HFFc6 (cell line): ENCODE measurements around the gene PALLD. TPM values are rescaled to one million over a fixed set of nuclear protein-coding genes. Genes with fewer than 3 reads are reported as not detected.

Experiments
- DNase-seq: peaks from one replicate; pipeline ENCODE4 v3.0.0-alpha.2; 2018
- H3K27ac Mint-ChIP-seq: 2 replicates; pipeline ENCODE4 v1.8.0; 2020; ENCODE audit warnings: mild to moderate bottlenecking, mixed read lengths
- H3K27me3 Mint-ChIP-seq: 2 replicates; pipeline ENCODE4 v1.8.0; 2021; ENCODE audit warnings: mild to moderate bottlenecking, moderate library complexity, mixed read lengths; ENCODE audit not compliant: insufficient read depth
- H3K36me3 Mint-ChIP-seq: 2 replicates; pipeline ENCODE4 v1.8.0; 2021; ENCODE audit warnings: low read depth, mixed read lengths
- H3K4me1 Mint-ChIP-seq: 2 replicates; pipeline ENCODE4 v1.8.0; 2020; ENCODE audit warnings: low read depth, mixed read lengths
- H3K4me3 Mint-ChIP-seq: 2 replicates; pipeline ENCODE4 v1.8.0; 2020; ENCODE audit warnings: mild to moderate bottlenecking, moderate library complexity, mixed read lengths
- H3K9me3 Mint-ChIP-seq: 2 replicates; pipeline ENCODE4 v1.8.0; 2020; ENCODE audit warnings: mild to moderate bottlenecking, mixed read lengths
- CTCF ChIP-seq: fragments of 200-600 bp; sonication (generic); IDR thresholded peaks from 2 replicates; pipeline ENCODE4 v1.5.0; 2021; ENCODE audit warnings: antibody characterized with exemption, mild to moderate bottlenecking
- total RNA-seq, 6 experiments: library from RNA; stranded (reverse); fragmentation: NEBNext Ultra II Directional; extraction: Animal tissue kit (Norgen Biotek cat#: 25700); gene quantifications; 2 replicates in 1 of 6; 3 replicates in 5 of 6; pipeline ENCODE4 v1.2.3, GENCODE V29; 2021

PALLD gene
- total RNA-seq, 6 experiments from 2014 or later: 72.6 to 163 (median 149) TPM

GRCh38 chr4:168866635-168867034 lies 369.8 kb downstream of the PALLD start:
- H3K9me3 Mint-ChIP-seq: peaks cover 16% of the 10 kb centered on the region; the same call in 1 of the 2 replicates
- no peak for DNase-seq
- H3K36me3 Mint-ChIP-seq: peaks cover 40% of the 10 kb centered on the region
- TF ChIP-seq CTCF: no peak
- no peak overlapping the region; the same call in 1 of the 2 replicates for H3K27ac Mint-ChIP-seq
- peaks cover 95% of the 10 kb centered on the region for H3K4me1 Mint-ChIP-seq
- H3K27me3 Mint-ChIP-seq: no peaks in the 10 kb centered on the region
- no peak overlapping the region for H3K4me3 Mint-ChIP-seq

GRCh38 chr4:168867128-168867527 lies 370.3 kb downstream of the PALLD start:
- H3K4me3 Mint-ChIP-seq: no peak overlapping the region
- H3K9me3 Mint-ChIP-seq: peaks cover 16% of the 10 kb centered on the region; the same call in 1 of the 2 replicates
- H3K27me3 Mint-ChIP-seq: no peaks in the 10 kb centered on the region
- H3K36me3 Mint-ChIP-seq: peaks cover 43% of the 10 kb centered on the region
- H3K27ac Mint-ChIP-seq: no peak overlapping the region; the same call in 1 of the 2 replicates
- H3K4me1 Mint-ChIP-seq: peaks cover 100% of the 10 kb centered on the region
- no peak for TF ChIP-seq CTCF
- DNase-seq: no peak

GRCh38 chr4:168868044-168868781 lies 371.4 kb downstream of the PALLD start:
- H3K36me3 Mint-ChIP-seq: peaks cover 38% of the 10 kb centered on the region
- peaks cover 91% of the 10 kb centered on the region for H3K4me1 Mint-ChIP-seq
- peak overlapping the region; percentile 88 for H3K27ac Mint-ChIP-seq
- peak; percentile 55 for DNase-seq
- H3K4me3 Mint-ChIP-seq: peak overlapping the region; percentile 10; the same call in 1 of the 2 replicates
- H3K9me3 Mint-ChIP-seq: peaks cover 7% of the 10 kb centered on the region; the same call in 1 of the 2 replicates
- no peak for TF ChIP-seq CTCF
- H3K27me3 Mint-ChIP-seq: no peaks in the 10 kb centered on the region

GRCh38 chr4:168868802-168869201 lies 371.9 kb downstream of the PALLD start:
- Mint-ChIP-seq H3K4me1 (peaks cover 90% of the 10 kb centered on the region), H3K9me3 (peaks cover under 1% of the 10 kb centered on the region; the same call in 1 of the 2 replicates), H3K4me3 (no peak overlapping the region; the same call in 1 of the 2 replicates), H3K27ac (peak overlapping the region; percentile 88), H3K36me3 (peaks cover 36% of the 10 kb centered on the region), H3K27me3 (no peaks in the 10 kb centered on the region)
- no peak for TF ChIP-seq CTCF
- no peak for DNase-seq

- Mint-ChIP-seq H3K27ac (no peak overlapping the region), H3K9me3 (no peaks in the 10 kb centered on the region), H3K27me3 (no peaks in the 10 kb centered on the region), H3K36me3 (peaks cover 43% of the 10 kb centered on the region), H3K4me3 (no peak overlapping the region), H3K4me1 (peaks cover 89% of the 10 kb centered on the region)
- no peak for DNase-seq
- TF ChIP-seq CTCF: no peak
These were observed 373.2 kb downstream of the PALLD start for GRCh38 chr4:168870004-168870403.
